ENCODE results near the gene SLC24A4.

SLC24A4 gene

GRCh38 chr14:92502541-92503286 is 179.7 kb downstream of the SLC24A4 start:
- Histone ChIP-seq H3K79me2 (ENCODE audit: control insufficient read depth, insufficient read depth, low read length, unreplicated experiment) (no peaks in the 10 kb centered on the region), H3K4me3 (ENCODE audit: low read depth, low read length) (no peak overlapping the region), H3K27me3 (ENCODE audit: insufficient read depth, low read length) (no peaks in the 10 kb centered on the region), H3K27ac (ENCODE audit: low read depth, low read length) (peak overlapping the region; percentile 68), H3K4me1 (ENCODE audit: control insufficient read depth, insufficient read depth, low read length, unreplicated experiment) (peaks cover 41% of the 10 kb centered on the region), H3K36me3 (ENCODE audit: insufficient read depth, low read length) (no peaks in the 10 kb centered on the region), H2AFZ (ENCODE audit: low read length, unreplicated experiment) (no peak overlapping the region)

- Histone ChIP-seq H3K4me3 (ENCODE audit: low read depth, low read length) (no peak overlapping the region), H3K4me1 (ENCODE audit: control insufficient read depth, insufficient read depth, low read length, unreplicated experiment) (peaks cover 41% of the 10 kb centered on the region), H3K27me3 (ENCODE audit: insufficient read depth, low read length) (no peaks in the 10 kb centered on the region), H3K36me3 (ENCODE audit: insufficient read depth, low read length) (no peaks in the 10 kb centered on the region), H2AFZ (ENCODE audit: low read length, unreplicated experiment) (no peak overlapping the region), H3K79me2 (ENCODE audit: control insufficient read depth, insufficient read depth, low read length, unreplicated experiment) (no peaks in the 10 kb centered on the region), H3K27ac (ENCODE audit: low read depth, low read length) (peak overlapping the region; percentile 68)
These were observed 181.0 kb downstream of the SLC24A4 start for GRCh38 chr14:92503756-92504491.

- H2AFZ ChIP-seq (ENCODE audit: low read length, unreplicated experiment) = no peak overlapping the region
- no peaks in the 10 kb centered on the region for H3K27me3 ChIP-seq (ENCODE audit: insufficient read depth, low read length)
- H3K79me2 ChIP-seq (ENCODE audit: control insufficient read depth, insufficient read depth, low read length, unreplicated experiment) = no peaks in the 10 kb centered on the region
- H3K4me1 ChIP-seq (ENCODE audit: control insufficient read depth, insufficient read depth, low read length, unreplicated experiment) = peaks cover 44% of the 10 kb centered on the region
- no peaks in the 10 kb centered on the region for H3K36me3 ChIP-seq (ENCODE audit: insufficient read depth, low read length)
- H3K4me3 ChIP-seq (ENCODE audit: low read depth, low read length) = no peak overlapping the region
- no peak overlapping the region for H3K27ac ChIP-seq (ENCODE audit: low read depth, low read length)
These were observed 182.9 kb downstream of the SLC24A4 start for GRCh38 chr14:92505826-92506225.

- H3K4me3 ChIP-seq (ENCODE audit: low read depth, low read length) = no peak overlapping the region
- H3K4me1 ChIP-seq (ENCODE audit: control insufficient read depth, insufficient read depth, low read length, unreplicated experiment) = peaks cover 47% of the 10 kb centered on the region
- no peak overlapping the region for H3K27ac ChIP-seq (ENCODE audit: low read depth, low read length)
- no peaks in the 10 kb centered on the region for H3K79me2 ChIP-seq (ENCODE audit: control insufficient read depth, insufficient read depth, low read length, unreplicated experiment)
- no peaks in the 10 kb centered on the region for H3K27me3 ChIP-seq (ENCODE audit: insufficient read depth, low read length)
- no peaks in the 10 kb centered on the region for H3K36me3 ChIP-seq (ENCODE audit: insufficient read depth, low read length)
- no peak overlapping the region for H2AFZ ChIP-seq (ENCODE audit: low read length, unreplicated experiment)
These were observed 183.3 kb downstream of the SLC24A4 start for GRCh38 chr14:92506231-92506630.

- Histone ChIP-seq H3K4me1 (ENCODE audit: control insufficient read depth, insufficient read depth, low read length, unreplicated experiment) (peaks cover 45% of the 10 kb centered on the region), H3K27ac (ENCODE audit: low read depth, low read length) (no peak overlapping the region)
These were observed 184.3 kb downstream of the SLC24A4 start for GRCh38 chr14:92507174-92507768.

GRCh38 chr14:92510972-92511371 is 188.0 kb downstream of the SLC24A4 start:
- peak overlapping the region; percentile 87 for H3K27ac ChIP-seq (ENCODE audit: low read depth, low read length)
- H3K36me3 ChIP-seq (ENCODE audit: insufficient read depth, low read length) = no peaks in the 10 kb centered on the region
- H3K4me1 ChIP-seq (ENCODE audit: control insufficient read depth, insufficient read depth, low read length, unreplicated experiment) = peaks cover 30% of the 10 kb centered on the region
- peaks cover 13% of the 10 kb centered on the region for H3K79me2 ChIP-seq (ENCODE audit: control insufficient read depth, insufficient read depth, low read length, unreplicated experiment)
- no peak overlapping the region for H3K4me3 ChIP-seq (ENCODE audit: low read depth, low read length)
- peak overlapping the region; percentile 2 for H2AFZ ChIP-seq (ENCODE audit: low read length, unreplicated experiment)
- no peaks in the 10 kb centered on the region for H3K27me3 ChIP-seq (ENCODE audit: insufficient read depth, low read length)

More at GRCh38 chr14:92507174-92507768, 184.3 kb downstream of the SLC24A4 start:
- Histone ChIP-seq H3K36me3 (ENCODE audit: insufficient read depth, low read length) (no peaks in the 10 kb centered on the region), H3K4me3 (ENCODE audit: low read depth, low read length) (no peak overlapping the region), H3K79me2 (ENCODE audit: control insufficient read depth, insufficient read depth, low read length, unreplicated experiment) (no peaks in the 10 kb centered on the region), H3K27me3 (ENCODE audit: insufficient read depth, low read length) (no peaks in the 10 kb centered on the region), H2AFZ (ENCODE audit: low read length, unreplicated experiment) (no peak overlapping the region)

- H3K4me1 ChIP-seq (ENCODE audit: control insufficient read depth, insufficient read depth, low read length, unreplicated experiment) = peaks cover 30% of the 10 kb centered on the region
- peak overlapping the region; percentile 2 for H2AFZ ChIP-seq (ENCODE audit: low read length, unreplicated experiment)
- peak overlapping the region; percentile 87 for H3K27ac ChIP-seq (ENCODE audit: low read depth, low read length)
- H3K27me3 ChIP-seq (ENCODE audit: insufficient read depth, low read length) = no peaks in the 10 kb centered on the region
- no peaks in the 10 kb centered on the region for H3K36me3 ChIP-seq (ENCODE audit: insufficient read depth, low read length)
- no peak overlapping the region for H3K4me3 ChIP-seq (ENCODE audit: low read depth, low read length)
- peaks cover 16% of the 10 kb centered on the region for H3K79me2 ChIP-seq (ENCODE audit: control insufficient read depth, insufficient read depth, low read length, unreplicated experiment)
These were observed 188.7 kb downstream of the SLC24A4 start for GRCh38 chr14:92511453-92512238.

- Histone ChIP-seq H3K27ac (ENCODE audit: low read depth, low read length) (peak overlapping the region; percentile 87), H3K4me1 (ENCODE audit: control insufficient read depth, insufficient read depth, low read length, unreplicated experiment) (peaks cover 30% of the 10 kb centered on the region), H3K36me3 (ENCODE audit: insufficient read depth, low read length) (no peaks in the 10 kb centered on the region)
These were observed 189.8 kb downstream of the SLC24A4 start for GRCh38 chr14:92512807-92513203.

GRCh38 chr14:92513204-92513965 is 190.4 kb downstream of the SLC24A4 start, which contains the start of gene RIN3:
TSS of gene RIN3 (plus strand) at chr14:92513781. CDS start at chr14:92513933, 152 bp downstream.
- Histone ChIP-seq H3K4me1 (ENCODE audit: control insufficient read depth, insufficient read depth, low read length, unreplicated experiment) (peaks cover 30% of the 10 kb centered on the region), H3K27ac (ENCODE audit: low read depth, low read length) (peak within 1 kb of the TSS; percentile 87), H3K79me2 (ENCODE audit: control insufficient read depth, insufficient read depth, low read length, unreplicated experiment) (peaks cover 21% of the 10 kb centered on the region), H2AFZ (ENCODE audit: low read length, unreplicated experiment) (peak within 1 kb of the TSS; percentile 64), H3K27me3 (ENCODE audit: insufficient read depth, low read length) (no peaks in the 10 kb centered on the region), H3K36me3 (ENCODE audit: insufficient read depth, low read length) (no peaks in the 10 kb centered on the region), H3K4me3 (ENCODE audit: low read depth, low read length) (peak within 1 kb of the TSS; percentile 97)

More at GRCh38 chr14:92512807-92513203, 189.8 kb downstream of the SLC24A4 start:
- Histone ChIP-seq H3K4me3 (ENCODE audit: low read depth, low read length) (peak overlapping the region; percentile 97), H3K79me2 (ENCODE audit: control insufficient read depth, insufficient read depth, low read length, unreplicated experiment) (peaks cover 16% of the 10 kb centered on the region), H2AFZ (ENCODE audit: low read length, unreplicated experiment) (no peak overlapping the region), H3K27me3 (ENCODE audit: insufficient read depth, low read length) (no peaks in the 10 kb centered on the region)

Data from ACC112 (cell line).